ENCODE results near the gene DPM2.

- TF ChIP-seq BHLHE40 (IDR thresholded peaks at IDR 0.05; ENCODE audit: low read depth, low read length) (no peak), CTCF (IDR thresholded peaks at IDR 0.05) (no peak), GATA3 (IDR thresholded peaks at IDR 0.05; ENCODE audit: borderline replicate concordance) (no peak), ESRRA (IDR thresholded peaks at IDR 0.05; ENCODE audit: borderline replicate concordance, low read length) (no peak), HOXA7 (CRISPR knock-in tag; IDR thresholded peaks at IDR 0.05) (no peak), MAFK (IDR thresholded peaks at IDR 0.05; ENCODE audit: partially characterized antibody) (no peak), POLR2A (IDR thresholded peaks at IDR 0.05; ENCODE audit: low read length) (no peak), MYC (IDR thresholded peaks at IDR 0.05; ENCODE audit: borderline replicate concordance, low read length) (no peak), SMC3 (IDR thresholded peaks at IDR 0.05) (no peak), NR3C1 (IDR thresholded peaks at IDR 0.05) (no peak)
Measured at GRCh38 chr9:127971357-127972235, 33.9 kb upstream of the DPM2 start.

Measured in A549 (cell line).